HuH-7.5 (cell line): ENCODE measurements around the gene BTBD6.

Experiments
- DNase-seq: peaks from one replicate; pipeline ENCODE4 v3.0.0; 2011; ENCODE audit warnings: low spot score

The BTBD6 gene

DNA sequence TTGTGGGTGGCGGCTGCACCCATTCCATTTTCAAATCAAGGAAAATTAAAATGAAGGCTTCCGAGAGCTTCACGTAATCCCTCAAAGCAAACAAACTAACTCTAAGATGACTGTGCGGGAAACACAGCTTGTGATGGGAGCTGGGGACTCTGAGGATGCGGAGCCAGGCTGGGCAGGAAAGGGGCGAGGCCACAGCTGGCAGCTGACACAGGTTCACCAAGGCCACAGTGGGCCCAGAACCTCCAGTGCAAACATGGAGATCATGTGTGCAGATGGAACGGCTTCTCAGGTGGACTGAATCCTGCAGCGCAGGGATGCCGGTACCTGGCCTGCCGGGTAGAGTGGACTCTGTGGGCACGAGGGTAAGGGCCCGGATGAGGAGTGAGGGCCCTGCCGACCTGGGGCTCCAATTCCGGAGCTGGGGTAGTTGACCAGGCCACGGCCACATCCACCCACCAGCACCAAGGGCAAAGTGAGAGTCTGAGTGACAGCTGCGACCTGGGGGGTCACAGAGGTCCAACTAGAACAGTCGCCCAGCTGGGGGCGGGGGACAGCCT, 19.2 kb upstream of the BTBD6 start:
- no peak for DNase-seq

DNA sequence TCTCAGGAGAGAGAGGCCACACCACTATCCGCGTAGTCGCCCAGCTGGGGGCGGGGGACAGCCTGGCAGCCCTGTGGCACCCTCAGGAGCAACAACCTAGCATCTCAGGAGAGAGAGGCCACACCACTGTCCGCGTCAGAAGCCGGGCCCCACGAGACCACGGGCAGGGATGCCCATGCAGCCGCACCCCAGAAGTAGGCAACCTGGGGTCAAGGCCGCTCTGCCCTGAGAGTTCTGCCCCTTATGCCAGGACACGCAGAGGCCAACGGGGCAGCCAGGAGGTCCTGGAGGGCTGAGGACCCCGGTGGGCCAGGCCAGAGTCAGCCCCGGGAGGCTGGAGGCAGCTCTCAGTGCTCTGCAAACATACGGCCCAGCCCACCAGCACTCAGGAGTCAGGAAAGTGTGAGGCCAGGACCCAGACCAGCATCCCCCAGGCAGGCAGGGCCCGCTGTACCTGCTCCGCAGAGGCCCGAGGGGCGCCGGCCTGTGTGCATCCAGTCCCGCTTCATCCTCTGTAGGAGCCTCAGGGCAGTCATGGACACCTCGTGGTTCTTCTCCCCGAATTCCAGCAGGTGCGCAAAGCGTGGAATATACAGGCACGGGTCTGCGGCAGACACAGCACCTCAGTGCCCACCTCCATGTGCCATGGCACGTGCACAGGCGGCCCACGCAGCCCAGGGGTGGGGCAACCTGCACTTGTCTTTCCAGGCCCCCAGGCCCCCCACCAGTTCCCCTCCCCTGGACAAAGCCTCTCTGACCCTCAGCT, 7.3 kb upstream of the BTBD6 start:
- DNase-seq, result no peak

DNA sequence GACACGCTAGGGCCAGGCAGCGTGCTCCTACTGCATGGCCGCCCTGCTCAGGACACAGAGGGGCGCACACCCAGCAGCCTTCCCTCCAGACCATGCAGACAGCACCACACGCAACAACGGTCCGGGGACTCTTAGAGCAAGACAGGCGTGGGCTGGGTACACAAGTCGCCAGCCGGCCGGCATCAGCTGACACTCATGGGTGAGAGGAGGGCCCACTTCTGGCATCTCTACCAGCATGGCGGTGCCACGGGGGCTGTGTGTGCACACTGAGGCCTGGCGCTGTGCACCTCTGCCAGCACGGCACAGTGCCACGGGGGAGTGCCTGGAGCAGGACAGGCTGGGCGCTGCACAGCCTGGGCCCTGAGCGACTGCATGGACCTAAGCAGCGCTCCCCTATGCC, 6.7 kb upstream of the BTBD6 start:
- no peak for DNase-seq

DNA sequence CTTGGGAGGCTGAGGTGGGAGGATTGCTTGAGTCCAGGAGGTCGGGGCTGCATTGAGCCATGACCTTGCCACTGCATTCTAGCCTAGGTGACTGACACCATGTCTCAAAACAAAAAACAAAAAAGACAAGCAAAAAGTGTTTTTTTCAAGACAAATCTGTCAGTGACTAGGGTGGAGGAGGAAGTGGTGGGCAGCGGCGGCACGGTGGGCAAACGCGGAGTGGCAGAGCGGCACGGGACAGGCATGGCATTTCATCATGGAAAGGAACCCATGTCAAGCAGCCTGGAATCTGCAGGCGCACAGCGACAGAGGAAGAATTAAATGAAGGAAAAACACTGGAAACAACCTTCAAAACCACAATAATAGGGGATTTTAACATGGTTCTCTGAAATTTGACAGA, 4.0 kb upstream of the BTBD6 start:
- no peak for DNase-seq

DNA sequence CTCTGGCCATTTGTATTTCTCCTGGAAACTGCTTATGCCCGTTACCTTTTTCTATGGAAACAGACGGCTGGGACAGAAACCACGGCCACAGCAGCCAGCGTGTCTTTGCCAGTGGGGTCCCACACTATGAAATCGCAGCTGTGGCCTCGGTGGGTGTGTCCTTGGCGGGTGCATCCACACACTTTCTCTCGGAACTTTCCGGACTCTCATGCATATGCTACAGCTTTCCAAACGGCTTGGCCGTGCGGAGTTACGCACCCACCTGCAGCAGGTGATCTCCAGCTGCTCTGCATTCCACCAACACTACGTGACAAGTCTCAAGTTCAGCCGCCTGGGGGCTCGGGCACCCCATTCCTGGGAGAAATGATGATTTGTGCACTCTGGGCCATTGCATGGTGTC, 1.3 kb upstream of the BTBD6 start:
- DNase-seq, result no peak

DNA sequence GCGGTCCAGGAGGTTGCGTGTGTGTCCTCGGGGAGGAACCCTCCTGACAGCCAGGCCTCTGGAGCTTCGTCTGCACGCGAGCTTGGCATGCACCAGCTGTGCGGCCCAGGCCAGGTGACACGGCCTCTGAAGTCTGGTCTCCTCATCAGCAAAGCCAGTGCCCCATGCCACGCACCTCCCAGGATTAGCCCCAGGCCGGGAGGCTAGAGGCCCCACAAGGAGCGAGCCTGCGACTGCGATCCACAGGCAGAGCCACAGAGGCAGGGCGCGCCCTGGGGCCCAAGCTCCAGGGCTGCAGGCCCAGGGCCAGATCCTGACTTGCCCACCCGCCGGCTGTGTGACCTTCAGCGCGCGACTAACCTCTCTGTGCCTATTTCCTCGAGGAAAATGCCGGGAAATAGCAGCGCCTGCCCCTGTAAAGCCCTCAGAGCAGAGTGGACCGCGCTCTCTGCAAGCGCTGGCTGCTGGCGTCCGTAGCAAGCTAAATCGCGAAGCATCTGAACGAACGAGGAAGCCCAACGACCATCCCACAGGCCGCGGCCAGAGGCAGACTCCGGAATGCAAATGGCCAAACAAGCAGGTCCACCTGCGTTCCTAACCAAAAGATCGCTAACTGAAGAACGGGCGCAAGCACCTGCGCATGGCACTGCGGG, 492 bp upstream of the BTBD6 start:
- DNase-seq, result no peak

DNA sequence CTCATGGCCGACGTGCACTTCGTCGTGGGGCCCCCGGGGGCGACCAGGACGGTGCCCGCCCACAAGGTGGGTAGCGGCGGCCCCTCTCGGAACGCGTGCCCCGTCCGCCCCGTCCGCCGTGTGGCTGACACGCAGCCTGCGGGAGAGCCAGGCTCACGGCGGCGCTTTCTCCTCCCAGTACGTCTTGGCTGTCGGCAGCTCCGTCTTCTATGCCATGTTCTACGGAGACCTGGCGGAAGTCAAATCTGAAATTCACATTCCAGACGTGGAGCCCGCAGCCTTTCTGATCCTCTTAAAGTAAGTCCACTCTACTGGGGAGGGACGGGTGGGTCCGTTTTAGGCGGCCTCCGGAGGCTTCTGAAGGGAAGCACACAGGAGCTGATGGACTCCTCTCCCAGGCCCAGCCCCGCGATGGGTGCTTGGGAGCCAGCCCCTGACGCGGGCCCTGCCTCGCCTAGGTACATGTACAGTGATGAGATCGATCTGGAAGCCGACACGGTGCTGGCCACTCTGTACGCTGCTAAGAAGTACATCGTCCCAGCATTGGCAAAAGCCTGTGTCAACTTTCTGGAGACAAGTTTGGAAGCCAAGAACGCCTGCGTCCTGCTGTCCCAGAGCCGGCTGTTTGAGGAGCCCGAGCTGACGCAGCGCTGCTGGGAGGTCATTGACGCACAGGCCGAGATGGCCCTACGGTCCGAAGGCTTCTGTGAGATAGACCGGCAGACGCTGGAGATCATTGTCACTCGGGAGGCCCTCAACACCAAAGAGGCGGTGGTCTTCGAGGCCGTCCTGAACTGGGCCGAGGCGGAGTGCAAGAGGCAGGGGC, 1.1 kb downstream of the BTBD6 start:
- DNase-seq, result peak; percentile 48

DNA sequence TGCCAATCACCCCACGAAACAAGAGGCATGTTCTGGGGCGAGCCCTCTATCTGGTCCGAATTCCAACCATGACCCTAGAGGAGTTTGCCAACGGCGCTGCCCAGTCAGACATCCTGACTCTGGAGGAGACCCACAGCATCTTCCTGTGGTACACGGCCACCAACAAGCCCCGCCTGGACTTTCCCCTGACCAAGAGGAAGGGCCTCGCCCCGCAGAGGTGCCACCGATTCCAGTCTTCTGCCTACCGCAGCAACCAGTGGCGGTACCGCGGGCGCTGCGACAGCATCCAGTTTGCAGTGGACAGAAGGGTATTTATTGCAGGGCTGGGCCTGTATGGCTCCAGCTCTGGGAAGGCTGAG, 1.7 kb downstream of the BTBD6 start:
- no peak for DNase-seq

DNA sequence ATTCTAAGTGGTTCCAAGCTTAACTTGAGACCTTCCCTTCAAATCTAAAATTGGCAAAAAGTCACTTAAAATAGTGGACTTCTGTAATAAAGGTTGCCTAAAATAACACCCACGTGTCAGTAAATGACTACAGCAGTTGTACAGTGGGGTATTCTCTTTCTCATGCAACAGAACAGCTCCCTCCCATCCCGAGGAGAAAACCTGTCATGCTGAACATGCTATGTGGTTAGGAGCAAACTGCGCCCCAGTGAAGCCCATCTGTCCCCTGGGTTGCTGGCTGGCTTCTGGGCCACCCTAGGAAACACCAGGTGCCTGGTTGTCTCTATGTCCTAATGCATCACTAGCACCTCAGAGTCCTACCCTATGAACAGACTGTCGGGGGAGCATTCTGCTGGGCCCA, 2.7 kb downstream of the BTBD6 start:
- no peak for DNase-seq

DNA sequence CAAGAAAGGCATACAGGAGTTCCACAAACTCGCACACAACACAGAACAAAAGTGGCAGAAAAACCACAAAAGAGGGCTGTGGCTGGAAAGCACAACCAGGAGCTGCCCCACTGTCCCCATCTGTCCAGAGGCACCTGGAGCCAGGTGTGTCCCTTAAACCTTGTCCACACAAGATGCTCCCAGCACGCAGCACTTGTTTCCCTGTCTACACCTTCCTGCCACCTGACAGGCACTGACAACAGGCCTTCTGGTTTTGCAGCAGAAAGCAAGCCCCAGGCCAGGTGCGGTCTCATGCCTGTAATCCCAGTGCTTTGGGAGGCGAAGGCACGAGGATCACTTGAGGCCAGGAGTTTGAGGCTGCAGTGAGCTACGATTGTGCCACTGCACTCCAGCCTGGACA, 3.6 kb downstream of the BTBD6 start:
- no peak for DNase-seq

DNA sequence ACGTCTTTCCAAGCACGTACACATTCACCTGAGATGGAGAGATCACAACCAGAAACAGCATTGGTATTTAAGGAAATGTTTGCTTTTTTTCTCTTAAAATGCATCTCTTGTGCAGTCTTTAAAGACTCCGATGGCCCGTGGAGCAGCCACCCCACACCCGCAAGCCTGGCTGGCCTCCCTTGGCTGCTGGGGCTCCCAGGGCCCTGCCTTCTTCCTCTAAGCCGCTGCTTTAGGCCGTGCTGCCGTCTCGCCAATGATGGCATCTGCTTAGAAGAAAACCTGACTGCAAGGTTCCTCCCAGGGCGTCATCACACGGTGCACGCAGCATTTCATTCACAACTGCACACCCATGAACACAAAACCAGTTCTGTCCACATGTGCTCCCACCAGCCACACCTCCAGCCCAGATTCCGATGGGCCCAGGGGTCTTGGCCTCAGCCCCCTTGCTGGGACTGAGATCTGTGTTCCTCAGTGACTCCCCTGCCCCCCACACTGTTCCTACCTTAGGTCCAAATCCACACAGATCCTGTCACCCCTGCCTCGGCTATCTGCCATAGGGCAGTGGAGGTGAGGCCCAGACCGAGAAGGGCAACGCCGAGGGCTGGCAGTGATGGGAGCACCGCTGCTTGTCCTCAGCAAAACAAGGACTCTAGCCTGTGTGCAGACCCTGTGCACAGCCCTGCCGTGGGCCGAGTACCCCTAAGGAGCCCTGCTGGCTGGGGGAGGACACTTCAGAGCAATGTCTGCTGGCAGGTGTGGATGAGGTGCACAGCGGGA, 4.4 kb downstream of the BTBD6 start:
- DNase-seq, result no peak

DNA sequence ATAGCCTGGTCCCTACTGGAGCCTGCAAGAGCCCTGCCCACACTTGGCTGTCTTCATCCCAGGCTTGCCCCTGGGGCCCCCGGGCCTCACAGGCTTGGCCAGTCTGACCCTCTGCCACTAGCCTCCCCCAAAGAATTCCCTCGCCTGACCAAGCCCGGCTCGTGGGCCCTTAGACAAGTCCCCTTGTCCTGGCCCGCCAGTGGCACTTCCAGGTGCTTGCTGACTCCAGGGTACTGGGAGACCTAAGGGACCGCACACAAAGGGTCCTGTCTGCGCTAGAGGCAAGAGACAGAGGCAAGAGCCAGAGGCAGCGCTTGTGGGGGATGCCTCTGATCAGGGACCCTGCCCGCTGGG, 5.0 kb downstream of the BTBD6 start:
- no peak for DNase-seq

DNA sequence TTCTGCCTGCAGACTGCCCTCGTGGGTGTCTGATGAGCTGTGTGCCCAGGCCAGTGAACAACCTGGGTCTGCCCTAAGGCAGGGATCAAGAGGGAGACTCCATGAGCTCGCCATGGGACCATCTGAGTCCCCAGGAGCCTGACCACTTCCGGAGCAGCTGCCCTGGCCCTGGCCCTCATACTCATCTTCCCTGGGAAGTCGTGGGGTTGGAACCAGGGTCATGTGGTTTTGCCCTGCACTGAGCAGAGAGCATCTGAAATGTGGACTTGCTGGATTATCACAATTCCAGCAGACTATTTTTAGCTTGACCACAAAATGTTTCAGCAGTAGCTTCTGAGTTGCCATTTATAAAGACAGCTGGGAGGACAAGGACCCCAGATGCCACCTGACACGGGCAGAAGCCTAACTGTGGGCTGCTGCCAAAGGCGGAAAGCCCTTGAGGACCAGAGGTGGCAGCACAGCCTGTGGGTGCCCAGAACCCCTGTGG, 6.7 kb downstream of the BTBD6 start:
- DNase-seq, result no peak

DNA sequence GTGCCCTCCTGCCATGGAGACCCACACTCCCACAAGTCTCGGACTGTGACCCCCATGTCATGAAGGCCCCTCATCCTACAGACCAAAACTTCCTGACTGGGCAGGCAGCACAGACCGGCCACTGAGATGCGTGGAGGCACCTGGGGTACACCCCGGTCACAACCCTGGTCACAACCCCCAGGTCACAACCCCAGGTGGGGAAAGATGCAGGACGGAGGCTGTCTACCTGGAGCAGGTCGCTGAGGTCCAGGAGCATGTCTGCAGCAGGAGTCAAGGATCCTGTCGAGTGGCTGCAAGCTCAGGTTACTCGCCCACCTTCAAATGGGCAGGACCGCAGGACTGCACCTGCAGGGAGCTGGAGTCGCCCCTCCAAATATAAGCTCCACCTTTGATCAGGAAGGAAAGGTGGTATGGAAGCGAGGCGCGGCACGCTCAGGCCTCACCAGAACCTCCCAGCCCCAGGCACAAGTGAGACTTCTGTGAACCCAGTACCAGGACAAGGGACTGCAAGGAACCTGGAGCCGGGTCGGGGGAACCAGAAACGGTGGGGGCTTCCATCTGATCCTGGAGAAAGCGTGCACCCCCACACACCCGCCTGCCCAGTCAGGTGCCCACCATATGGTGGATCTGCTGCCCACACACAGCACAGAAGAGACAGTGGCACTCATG, 8.1 kb downstream of the BTBD6 start:
- no peak for DNase-seq

DNA sequence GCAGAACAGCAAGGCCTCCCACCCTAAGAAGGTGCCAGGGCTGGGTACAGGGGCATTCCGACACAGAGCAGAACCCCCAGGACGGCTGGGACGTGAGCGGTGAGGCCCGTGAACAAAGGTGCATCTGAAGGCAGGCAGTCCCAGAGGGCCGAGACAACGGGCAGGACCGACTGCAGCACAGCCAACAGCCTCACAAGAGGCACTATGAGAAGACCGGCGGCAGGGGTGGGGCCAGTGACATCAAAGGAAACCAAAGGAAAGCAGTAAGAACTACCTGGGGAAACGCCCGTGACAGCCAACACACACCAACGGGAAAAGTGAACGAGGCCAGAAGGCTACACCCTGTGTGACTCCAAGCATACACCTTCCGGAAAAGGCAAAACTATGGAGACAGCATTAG, 9.1 kb downstream of the BTBD6 start:
- no peak for DNase-seq

DNA sequence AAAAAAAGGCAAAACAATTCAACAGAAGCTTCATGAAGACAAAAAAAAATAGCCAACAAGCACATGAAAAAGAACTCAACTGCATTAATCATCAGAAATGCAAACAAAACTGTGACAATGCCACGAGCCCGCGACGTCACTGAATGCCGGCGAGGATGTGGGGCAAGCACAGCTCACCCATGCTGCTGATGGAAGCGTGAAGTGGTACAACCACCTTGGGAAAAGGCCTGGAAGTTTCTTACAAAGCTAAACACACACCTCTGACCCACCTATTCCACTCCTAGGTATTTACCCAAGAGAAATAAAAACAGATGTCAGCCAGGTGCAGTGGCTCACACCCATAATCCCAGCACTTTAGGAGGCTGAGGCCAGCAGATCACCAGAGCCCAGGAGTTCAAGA, 10.5 kb downstream of the BTBD6 start:
- no peak for DNase-seq

DNA sequence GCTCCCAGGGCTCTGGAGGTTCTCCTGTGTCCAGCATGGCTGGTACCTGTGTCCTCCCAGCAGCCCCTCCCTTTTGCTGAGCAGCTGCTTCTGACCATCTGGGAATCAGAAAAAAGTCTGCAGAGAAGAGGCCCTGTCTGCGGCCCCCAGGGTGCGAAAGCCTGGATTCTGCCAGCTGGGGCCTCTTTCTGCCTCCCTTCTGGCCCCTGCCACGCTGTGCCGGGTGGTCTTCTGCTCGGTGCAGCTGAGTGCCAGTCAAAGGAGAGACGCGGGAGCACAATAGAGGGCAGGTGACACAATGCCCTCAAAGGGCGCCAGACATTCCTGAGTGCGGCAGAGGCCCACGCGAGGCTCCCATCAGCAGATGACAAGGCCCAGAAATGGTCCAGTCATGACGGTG, 12.6 kb downstream of the BTBD6 start:
- DNase-seq, result no peak

DNA sequence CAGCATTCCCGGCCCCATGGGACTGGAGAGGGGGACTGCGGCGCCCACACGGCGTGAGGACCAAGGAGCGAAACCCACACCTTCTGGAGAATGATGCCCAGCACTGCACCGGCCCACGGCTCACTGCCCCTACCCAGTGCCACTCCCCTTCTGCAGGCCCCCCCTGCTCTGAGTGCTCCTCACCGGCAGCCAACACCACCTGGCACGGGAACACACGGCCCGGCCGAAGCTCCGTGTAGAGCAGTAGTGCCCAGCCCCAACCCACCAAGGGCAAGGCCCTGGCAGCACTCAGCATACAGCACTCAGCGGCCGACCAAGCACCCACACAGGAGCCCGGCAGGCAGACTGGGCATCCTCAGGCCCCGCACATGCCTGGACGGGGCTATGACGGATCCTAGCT, 13.4 kb downstream of the BTBD6 start:
- DNase-seq, result no peak

DNA sequence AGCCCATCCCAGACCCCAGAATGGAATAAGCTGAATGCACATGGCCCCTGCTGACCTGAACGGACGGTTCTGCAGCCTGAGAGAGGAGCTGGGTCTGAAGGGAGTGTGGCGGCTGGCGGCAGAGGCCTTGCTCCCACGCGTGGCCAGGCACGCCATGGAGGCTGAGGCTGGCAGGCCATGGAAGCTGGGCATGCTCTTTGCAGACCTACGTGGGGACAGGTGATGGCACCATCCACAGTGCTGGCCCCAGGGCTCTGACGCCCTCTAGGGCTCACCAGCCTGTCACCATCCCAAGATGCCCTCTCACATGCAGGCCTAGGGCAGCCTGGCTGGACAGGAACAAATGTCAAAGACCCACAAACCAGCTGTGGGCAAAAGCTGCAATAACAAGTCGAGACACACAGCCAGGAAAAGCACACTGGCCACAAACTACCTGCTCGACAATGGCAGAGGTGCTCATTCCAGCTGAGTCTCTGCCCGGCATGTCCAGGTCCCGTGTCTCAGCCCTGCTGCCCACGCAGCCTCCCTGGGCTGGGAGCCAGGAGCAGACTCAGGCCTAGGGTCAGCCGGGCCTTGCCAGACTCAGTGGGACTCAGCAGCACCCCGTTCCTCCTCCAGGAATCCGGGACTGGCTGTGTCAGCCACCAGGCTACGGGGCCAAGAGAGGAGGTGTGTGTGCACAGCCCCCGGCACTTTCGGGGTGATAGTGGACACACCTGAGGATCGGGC, 19.7 kb downstream of the BTBD6 start:
- no peak for DNase-seq

DNA sequence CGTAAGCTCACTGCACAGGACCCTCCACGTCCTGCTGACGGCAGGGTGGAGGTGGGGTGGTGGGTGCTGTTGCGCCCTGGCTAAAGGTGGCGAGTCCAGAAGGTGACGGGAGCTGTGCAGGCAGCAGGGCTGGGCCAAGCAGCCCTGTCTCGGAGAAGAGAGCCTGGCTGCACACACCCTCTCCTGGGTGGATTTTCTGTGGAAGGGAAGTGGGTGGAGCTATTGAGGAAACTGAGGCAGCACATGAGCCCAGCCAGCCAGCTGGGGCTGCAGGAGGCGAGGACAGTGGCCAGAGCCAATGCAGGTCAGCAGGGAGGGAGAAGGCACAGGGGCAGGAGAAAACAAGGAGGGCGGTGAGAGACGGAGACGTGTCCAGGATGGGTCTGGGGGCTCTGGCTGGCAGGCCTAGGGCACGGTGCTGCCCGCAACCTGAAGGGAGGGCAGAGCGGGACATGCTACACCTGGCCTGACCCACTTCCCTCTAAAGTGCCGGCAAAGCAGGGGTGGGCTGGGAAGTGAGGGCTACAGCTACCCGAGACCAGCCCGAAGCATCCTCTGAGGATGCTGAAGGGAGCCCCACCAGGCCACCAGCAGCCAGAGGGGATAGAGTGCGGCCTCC, 20.5 kb downstream of the BTBD6 start:
- no peak for DNase-seq
